IgD-negative memory B cell (primary cell): Measurements from ENCODE around the gene PWP1. TPM values are rescaled to one million over a fixed set of nuclear protein-coding genes. Genes with fewer than 3 reads are reported as not detected.

Experiments
- H3K27ac Mint-ChIP-seq, 3 donors: one replicate each; pipeline ENCODE4 v1.8.0; 2020 to 2022; ENCODE audit warnings: mild to moderate bottlenecking in 3 of 3, mixed read lengths in 3 of 3, moderate library complexity in 1 of 3
- H3K27me3 Mint-ChIP-seq: one replicate; pipeline ENCODE4 v1.8.0; 2021; ENCODE audit warnings: mixed read lengths
- H3K36me3 Mint-ChIP-seq: one replicate; pipeline ENCODE4 v1.8.0; 2020; ENCODE audit warnings: mild to moderate bottlenecking, mixed read lengths
- H3K4me1 Mint-ChIP-seq, 3 donors: one replicate each; pipeline ENCODE4 v1.8.0; 2020 to 2022; ENCODE audit warnings: mixed read lengths in 3 of 3, mild to moderate bottlenecking in 1 of 3
- H3K4me3 Mint-ChIP-seq, 4 donors: one replicate each; pipeline ENCODE4 v1.8.0; 2020 to 2022; ENCODE audit warnings: mild to moderate bottlenecking in 4 of 4, mixed read lengths in 4 of 4, moderate library complexity in 3 of 4
- H3K9me3 Mint-ChIP-seq, 3 donors: one replicate each; pipeline ENCODE4 v1.8.0; 2020 to 2021; ENCODE audit warnings: mixed read lengths in 3 of 3, mild to moderate bottlenecking in 1 of 3
- polyA plus RNA-seq: library from polyadenylated mRNA; unstranded; fragments of 300-500 nt; fragmentation: Illumina TruSeq; gene quantifications from one replicate; pipeline ENCODE4 v1.2.3, GENCODE V29; 2021

PWP1 gene
- 111 TPM for polyA plus RNA-seq

DNA sequence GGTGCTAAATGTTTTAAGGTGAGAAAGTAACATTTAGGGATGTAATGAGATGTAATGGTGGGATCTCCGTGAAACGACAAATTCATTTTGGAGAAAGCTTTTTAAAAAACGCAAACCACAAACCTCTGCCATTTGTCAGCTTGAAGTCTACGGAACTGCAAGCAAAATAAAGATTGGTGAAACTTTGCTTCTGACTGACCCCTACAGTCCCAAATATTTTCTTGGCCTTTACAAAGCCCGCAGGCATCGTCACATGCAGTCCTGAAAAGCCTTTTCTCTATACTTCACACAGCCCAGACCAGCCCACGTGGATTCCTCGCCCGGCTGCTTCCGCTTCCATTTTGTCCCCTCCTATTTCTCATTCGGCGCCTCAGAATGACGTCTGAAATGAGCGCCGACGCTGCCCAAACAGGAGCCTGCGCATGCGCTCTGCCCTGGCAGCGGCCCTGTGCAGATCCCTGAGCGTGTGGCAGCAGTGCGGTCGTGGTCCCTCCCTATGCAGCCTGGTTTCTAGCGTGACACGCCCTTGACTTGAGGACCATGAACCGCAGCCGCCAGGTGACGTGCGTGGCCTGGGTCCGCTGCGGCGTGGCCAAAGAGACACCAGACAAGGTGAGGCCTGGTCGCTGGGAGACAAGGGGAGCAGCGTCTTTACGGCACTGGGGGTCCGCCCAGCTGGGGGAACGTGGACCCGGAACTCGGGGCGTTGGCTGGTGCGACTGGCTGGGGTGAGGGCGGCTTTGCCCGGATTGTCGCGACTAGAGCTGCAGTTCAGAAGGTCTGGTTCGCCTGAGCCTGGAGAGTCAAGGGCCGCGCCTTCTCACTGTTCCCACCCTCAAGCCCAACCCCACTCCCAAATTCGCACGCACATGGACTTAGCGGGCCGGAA lies at the start of gene PWP1:
Gene PWP1, plus strand, starts transcription at position 440 of the 889 bp plus-strand sequence. Its CDS starts 101 bp downstream, at position 541.
- peaks cover 1% of the 10 kb centered on the region for H3K36me3 Mint-ChIP-seq
- H3K27me3 Mint-ChIP-seq, result no peaks in the 10 kb centered on the region
- peaks cover 0 to 2% (median 0%) of the 10 kb centered on the region in 3 donors for H3K9me3 Mint-ChIP-seq

DNA sequence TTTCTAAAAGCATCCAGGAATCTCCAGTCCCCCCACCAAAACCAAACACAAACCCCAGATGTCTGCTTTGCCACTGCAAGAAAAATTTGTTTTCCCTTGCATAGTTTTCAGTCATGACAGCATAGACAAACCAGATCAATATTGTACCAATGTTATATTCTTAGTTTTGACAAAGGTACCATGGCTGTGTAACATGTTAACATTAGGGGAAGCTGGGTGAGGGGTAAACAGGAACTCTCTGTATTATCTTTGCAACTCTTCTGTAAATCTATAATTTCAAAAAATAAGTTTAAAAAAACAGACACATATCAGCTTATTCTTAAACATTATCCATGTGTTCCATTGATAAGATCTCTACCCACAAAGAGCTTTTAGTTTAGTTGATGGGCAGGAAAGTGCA lies 44.4 kb upstream of the PWP1 start:
- H3K9me3 Mint-ChIP-seq, result no peaks in the 10 kb centered on the region
- H3K4me3 Mint-ChIP-seq, result no peak overlapping the region
- H3K36me3 Mint-ChIP-seq, result peaks cover 3% of the 10 kb centered on the region
- H3K27ac Mint-ChIP-seq, result no peak overlapping the region
- H3K4me1 Mint-ChIP-seq, result no peaks in the 10 kb centered on the region
- no peaks in the 10 kb centered on the region for H3K27me3 Mint-ChIP-seq

More for the DNA sequence above, at the start of gene PWP1:
- Mint-ChIP-seq H3K27ac (peak within 1 kb of the TSS; percentile 93 to 100 (median 96)), H3K4me3 (peak within 1 kb of the TSS; percentile 90 to 99 (median 96)), H3K4me1 (peaks cover 17 to 23% (median 17%) of the 10 kb centered on the region in 3 donors)

DNA sequence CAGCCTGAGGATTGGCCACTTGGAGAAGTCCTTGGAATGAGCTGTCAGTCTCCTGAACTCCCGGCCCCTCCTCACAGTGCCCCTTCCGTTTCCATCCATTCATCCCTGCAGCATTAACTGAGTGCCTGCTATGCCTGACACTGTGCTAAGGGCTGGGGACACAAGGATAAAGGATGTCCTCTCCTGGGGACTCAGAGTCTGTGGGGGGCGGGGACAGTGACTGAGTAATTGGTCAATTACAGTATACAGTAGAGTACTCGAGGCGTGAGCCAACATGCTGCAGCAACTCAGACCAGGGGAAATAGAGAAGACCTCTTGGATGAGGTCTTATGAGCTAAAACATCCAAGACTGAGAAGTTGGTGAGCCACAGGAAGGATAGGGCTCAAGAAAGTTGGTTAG lies 43.4 kb upstream of the PWP1 start:
- H3K9me3 Mint-ChIP-seq, result no peaks in the 10 kb centered on the region
- H3K4me3 Mint-ChIP-seq, result no peak overlapping the region
- H3K27me3 Mint-ChIP-seq, result no peaks in the 10 kb centered on the region
- peaks cover 3% of the 10 kb centered on the region for H3K36me3 Mint-ChIP-seq
- H3K27ac Mint-ChIP-seq, result no peak overlapping the region
- H3K4me1 Mint-ChIP-seq, result no peaks in the 10 kb centered on the region

DNA sequence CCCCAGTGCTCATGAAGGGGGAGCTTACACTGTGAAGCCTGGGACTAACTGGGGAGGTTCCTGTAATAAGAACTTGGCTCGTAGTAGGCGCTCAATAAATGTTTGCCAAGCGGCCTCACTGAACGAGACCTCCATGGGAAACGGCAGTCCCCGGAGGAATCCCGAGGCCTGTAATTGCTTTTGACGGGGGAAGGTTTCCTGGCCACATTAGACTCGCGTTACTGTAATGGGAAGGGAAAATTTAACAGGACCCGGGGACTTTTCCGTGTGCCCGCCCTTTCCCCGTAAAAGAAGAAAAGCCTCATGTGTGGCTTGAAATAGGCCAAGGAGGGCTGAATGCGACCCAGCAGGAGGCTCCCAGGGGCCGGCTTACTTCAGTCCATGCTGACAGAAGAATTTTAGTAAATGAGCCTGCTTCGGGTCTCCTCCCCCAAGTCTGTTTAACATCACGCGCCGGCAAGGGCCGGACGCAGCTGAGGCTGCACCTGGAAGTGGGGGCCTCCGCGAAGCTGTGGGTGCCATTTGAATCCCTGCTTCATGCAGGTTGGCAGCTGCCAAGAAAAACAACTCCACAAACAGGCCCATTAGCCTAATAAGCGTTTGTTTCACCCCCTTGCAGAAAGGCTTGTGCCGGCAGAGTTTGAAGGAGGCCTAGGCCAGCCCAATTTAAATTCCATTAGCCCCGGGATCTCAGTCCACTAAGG lies 39.8 kb upstream of the PWP1 start:
- H3K27ac Mint-ChIP-seq, result no peak overlapping the region
- H3K9me3 Mint-ChIP-seq, result no peaks in the 10 kb centered on the region
- H3K4me3 Mint-ChIP-seq, result no peak overlapping the region
- no peaks in the 10 kb centered on the region for H3K27me3 Mint-ChIP-seq
- peaks cover 3% of the 10 kb centered on the region for H3K36me3 Mint-ChIP-seq
- no peaks in the 10 kb centered on the region for H3K4me1 Mint-ChIP-seq

DNA sequence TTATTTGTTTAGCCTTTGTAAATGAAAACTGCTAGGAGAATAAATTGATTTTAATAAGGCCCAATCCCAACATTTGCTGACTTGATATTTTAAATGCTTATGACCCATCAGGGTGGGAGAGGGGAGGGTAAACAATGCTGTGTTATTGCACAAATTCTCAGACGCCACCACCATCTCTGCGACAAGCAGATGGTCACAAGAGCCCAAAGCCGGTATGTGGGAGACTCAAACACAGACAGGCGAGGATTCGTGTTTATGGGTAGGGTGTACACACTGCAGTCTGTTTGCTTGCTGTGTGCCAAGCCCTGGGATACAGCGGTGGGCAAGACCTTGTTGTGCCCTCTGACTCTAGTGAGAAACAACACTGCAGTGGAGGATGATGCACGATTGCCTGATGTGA lies 39.2 kb upstream of the PWP1 start:
- peaks cover 3% of the 10 kb centered on the region for H3K36me3 Mint-ChIP-seq
- no peak overlapping the region for H3K4me3 Mint-ChIP-seq
- no peaks in the 10 kb centered on the region for H3K9me3 Mint-ChIP-seq
- H3K27ac Mint-ChIP-seq, result no peak overlapping the region
- no peaks in the 10 kb centered on the region for H3K27me3 Mint-ChIP-seq
- H3K4me1 Mint-ChIP-seq, result no peaks in the 10 kb centered on the region

DNA sequence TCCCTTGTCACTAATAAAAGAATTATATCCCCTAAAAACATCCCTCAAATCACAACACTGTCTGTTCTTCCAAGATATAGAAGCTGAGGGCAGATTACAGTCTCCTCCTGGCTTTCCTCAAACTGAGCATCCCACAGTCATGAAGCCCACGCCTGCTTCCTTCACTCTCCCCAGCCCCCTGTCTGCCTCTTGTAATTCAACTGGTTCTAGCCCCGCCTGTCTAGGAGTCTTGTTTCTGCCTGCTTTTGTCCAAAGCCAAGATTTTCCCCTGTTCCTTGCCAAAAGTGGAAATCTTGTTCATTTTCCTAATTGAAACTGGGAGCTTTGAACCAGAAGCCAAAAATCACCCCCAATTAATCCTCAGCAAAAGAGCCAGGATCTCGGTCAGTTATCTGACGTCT lies 35.9 kb upstream of the PWP1 start:
- Mint-ChIP-seq H3K27ac (no peak overlapping the region), H3K36me3 (peaks cover 2% of the 10 kb centered on the region), H3K4me1 (no peaks in the 10 kb centered on the region), H3K4me3 (no peak overlapping the region), H3K27me3 (no peaks in the 10 kb centered on the region), H3K9me3 (no peaks in the 10 kb centered on the region)

DNA sequence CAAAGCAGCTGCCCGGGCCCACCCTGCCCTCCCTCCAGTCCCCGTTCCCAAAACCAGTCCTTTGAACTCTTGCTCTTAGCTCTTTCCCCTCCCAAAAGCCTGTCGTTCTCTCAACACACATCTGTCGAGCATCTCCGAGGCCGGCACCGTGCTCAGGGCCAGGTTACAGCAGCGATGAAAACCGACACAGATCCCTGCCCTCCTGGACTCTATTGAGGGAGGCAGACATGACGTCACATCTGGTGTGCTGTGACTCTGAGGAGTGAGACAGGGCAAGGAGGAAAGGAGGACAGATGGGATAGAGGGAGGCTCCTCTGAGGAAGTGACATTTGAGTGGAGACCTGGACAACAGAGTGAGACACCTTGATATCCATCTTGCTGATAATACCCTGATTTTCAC lies 34.6 kb upstream of the PWP1 start:
- no peak overlapping the region for H3K4me3 Mint-ChIP-seq
- H3K4me1 Mint-ChIP-seq, result no peaks in the 10 kb centered on the region
- H3K27ac Mint-ChIP-seq, result peak overlapping the region in 1 of 3 donors; percentile 75
- peaks cover 2% of the 10 kb centered on the region for H3K36me3 Mint-ChIP-seq
- no peaks in the 10 kb centered on the region for H3K9me3 Mint-ChIP-seq
- H3K27me3 Mint-ChIP-seq, result no peaks in the 10 kb centered on the region

DNA sequence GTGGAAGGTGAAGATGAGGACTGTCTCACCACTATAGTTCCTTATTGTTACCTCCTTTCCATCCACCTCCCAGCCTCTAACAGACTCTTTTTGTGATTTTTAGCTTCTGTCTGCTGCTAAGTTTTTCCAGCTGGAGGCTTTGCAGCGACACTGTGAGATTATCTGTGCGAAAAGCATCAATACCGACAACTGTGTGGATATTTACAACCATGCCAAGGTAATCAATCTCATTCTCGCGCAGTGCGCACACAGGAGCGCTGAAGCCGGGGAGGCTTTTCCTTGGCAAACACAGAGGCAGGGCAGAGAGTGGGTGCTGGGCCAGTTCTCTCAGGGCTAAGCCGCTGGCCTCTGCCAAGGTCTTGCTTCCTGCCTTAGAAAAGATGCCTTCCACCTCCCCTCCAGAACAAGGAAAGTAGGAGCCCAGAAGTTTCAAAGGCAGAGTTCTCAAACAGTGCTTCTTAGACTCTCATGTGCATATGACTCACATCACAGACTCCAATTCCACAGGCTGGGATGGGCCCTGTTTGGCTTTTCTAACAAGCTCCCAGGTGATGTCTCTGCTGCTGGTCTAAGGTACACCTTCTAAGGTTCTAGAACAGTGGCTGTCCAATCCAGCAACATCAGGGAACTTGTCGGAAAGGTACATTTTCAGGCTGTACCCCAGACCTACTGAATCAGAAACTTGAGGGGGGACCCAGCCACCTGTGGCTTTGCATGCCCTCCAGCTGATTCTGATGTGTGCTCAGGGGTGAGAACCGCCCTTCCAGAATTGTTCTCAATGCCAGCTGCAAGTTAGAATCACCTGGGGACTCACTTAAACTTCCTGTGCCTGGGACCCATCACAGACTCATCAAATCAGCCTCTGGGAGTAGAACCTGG lies 33.8 kb upstream of the PWP1 start:
- Mint-ChIP-seq H3K27me3 (no peaks in the 10 kb centered on the region), H3K4me3 (no peak overlapping the region), H3K9me3 (no peaks in the 10 kb centered on the region), H3K4me1 (no peaks in the 10 kb centered on the region), H3K27ac (no peak overlapping the region), H3K36me3 (peaks cover 2% of the 10 kb centered on the region)

DNA sequence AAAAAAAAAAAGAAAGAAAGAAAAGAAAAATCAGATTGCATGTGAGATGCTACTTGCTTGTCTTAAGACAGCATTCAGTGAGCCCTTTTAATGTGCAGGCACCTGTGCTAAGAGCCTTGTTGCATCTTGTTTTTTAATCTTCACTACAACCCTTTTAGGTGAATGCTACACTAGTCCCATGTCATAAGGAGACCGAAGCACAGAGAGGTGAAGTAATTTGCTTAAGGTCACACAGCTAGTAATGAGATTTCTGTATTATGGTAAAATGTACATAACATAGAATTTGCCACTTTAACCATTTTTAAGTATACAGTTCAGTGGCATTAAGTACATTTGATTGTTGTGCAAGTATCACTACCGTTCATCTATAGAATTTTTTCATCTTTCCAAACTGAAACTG lies 32.1 kb upstream of the PWP1 start:
- H3K36me3 Mint-ChIP-seq, result peaks cover 2% of the 10 kb centered on the region
- H3K4me3 Mint-ChIP-seq, result no peak overlapping the region
- H3K27ac Mint-ChIP-seq, result no peak overlapping the region
- no peaks in the 10 kb centered on the region for H3K4me1 Mint-ChIP-seq
- no peaks in the 10 kb centered on the region for H3K9me3 Mint-ChIP-seq
- peaks cover 3% of the 10 kb centered on the region for H3K27me3 Mint-ChIP-seq

DNA sequence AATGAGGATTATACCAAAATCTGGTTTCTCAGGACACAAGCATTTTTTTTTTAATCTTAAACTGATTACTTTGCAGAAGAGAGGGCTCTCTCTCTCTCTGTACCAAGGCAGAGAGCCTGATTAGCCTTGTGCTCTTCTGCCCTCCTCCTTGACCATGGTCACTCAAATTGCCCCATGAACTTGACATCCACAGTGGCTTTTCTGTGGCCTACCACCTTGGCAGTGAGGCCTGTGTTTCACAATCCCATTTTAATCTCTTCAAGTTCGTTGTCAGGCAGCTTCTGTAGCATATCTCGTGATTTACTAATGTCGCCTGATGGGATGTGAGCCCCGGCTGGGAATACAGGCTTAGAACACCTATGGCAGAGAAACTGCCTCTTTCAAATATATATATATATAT lies 30.7 kb upstream of the PWP1 start:
- Mint-ChIP-seq H3K27me3 (peaks cover 3% of the 10 kb centered on the region), H3K36me3 (peaks cover 2% of the 10 kb centered on the region), H3K9me3 (no peaks in the 10 kb centered on the region), H3K27ac (no peak overlapping the region), H3K4me3 (no peak overlapping the region), H3K4me1 (no peaks in the 10 kb centered on the region)

DNA sequence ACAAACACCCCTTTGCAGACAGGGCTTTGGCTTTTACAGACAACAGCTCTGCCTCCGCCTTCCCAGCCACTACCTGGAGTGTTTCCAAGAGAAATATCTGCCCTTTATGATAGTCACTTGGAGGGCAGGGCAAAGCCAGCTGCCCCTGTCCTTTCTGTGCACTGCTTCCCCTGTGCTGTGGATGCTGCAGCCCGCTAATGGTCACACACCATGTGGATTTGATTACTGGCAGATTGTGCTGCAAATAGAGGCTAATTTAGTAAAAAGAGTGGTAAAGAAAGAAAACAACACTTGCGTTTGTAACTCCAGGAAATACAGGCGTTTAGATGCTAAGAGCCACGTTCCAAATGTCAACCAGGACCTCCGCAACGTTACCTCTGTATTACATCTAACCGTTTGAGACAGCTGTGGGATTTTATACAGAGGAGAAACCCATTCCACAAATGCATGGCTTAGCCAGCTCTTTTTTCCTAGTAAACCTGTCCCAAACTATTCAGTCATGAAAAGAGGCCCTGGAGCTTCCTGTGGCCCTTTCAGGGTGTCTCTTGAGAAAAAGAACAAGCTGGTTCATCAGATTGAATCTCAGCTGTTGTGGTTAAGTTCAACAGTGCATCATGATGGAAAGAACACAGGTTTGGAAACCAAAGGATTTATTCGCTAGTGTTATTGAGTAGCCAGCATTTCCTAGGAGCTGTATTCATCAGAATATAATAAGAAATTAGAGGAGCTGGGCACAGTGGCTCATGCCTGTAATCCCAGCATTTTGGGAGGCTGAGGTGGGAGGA lies 30.1 kb upstream of the PWP1 start:
- H3K27ac Mint-ChIP-seq, result no peak overlapping the region
- H3K4me1 Mint-ChIP-seq, result no peaks in the 10 kb centered on the region
- H3K9me3 Mint-ChIP-seq, result no peaks in the 10 kb centered on the region
- peaks cover 2% of the 10 kb centered on the region for H3K36me3 Mint-ChIP-seq
- H3K4me3 Mint-ChIP-seq, result no peak overlapping the region
- peaks cover 3% of the 10 kb centered on the region for H3K27me3 Mint-ChIP-seq

DNA sequence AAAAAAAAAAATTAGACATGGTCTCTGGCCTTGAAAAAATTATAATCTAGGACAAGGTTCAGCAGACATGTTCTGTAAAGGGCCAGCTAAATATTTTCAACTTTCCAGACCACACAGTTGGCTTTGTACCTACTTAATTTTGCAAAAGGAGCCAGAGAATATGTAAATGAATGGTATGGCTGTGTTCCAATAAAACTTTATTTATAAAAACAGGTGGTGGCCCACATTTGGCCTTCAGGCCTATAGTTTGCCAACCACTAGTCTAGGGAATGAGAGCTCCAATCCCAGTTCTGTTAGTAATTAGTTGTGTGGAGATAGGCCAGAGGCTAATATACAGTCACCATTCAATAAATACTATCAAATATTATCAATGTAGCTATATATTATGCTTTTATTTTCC lies 29.3 kb upstream of the PWP1 start:
- Mint-ChIP-seq H3K27me3 (peaks cover 4% of the 10 kb centered on the region), H3K4me3 (no peak overlapping the region), H3K9me3 (no peaks in the 10 kb centered on the region), H3K27ac (no peak overlapping the region), H3K4me1 (no peaks in the 10 kb centered on the region), H3K36me3 (peaks cover 2% of the 10 kb centered on the region)

DNA sequence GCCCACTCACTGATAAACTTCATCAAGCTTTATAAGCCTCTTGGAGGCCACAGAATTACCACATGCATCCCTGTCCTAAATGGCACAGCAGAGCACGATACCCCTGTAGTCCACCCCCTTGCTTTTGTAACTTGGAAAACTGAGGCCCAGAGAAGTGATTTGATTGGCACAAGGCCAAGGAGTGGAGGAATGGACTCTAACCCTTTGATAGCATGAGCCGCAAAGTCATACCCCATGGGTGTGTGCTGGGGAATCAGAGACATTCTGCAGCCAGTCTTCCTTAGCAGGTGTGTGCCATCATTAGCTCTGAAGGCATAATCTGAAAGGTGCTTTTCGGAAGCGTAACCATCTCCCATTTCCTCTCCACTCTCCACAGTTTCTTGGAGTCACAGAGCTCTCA lies 28.5 kb upstream of the PWP1 start:
- Mint-ChIP-seq H3K9me3 (no peaks in the 10 kb centered on the region), H3K27ac (no peak overlapping the region), H3K27me3 (peaks cover 8% of the 10 kb centered on the region), H3K4me3 (no peak overlapping the region), H3K4me1 (no peaks in the 10 kb centered on the region), H3K36me3 (no peaks in the 10 kb centered on the region)

DNA sequence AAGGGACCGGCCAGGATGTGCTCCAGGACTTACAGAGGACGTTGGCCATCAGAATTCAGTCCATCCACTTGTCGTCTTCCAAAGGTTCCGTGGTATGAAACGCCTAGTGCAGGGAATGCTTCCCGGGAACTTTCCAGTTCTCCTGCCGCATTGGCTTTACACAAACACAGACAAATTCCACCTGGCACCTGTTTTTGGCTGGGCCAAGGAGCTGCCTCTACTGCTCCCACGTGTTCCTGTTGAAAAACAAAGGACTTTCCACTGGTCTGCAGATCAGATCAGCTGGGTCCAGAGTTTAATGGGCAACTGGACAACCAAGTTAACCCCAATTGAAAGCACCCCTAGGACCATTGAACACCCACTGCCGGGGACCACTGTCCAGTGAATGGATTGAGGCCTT lies 28.0 kb upstream of the PWP1 start:
- no peaks in the 10 kb centered on the region for H3K4me1 Mint-ChIP-seq
- H3K36me3 Mint-ChIP-seq, result no peaks in the 10 kb centered on the region
- peaks cover 13% of the 10 kb centered on the region for H3K27me3 Mint-ChIP-seq
- H3K27ac Mint-ChIP-seq, result no peak overlapping the region
- H3K9me3 Mint-ChIP-seq, result no peaks in the 10 kb centered on the region
- H3K4me3 Mint-ChIP-seq, result no peak overlapping the region
